A172 (cell line): Measurements from ENCODE around the gene OTOGL. TPM values are rescaled to one million over a fixed set of nuclear protein-coding genes. Genes with fewer than 3 reads are reported as not detected.
"Not testable (repeated sequence)": the region's sequence is repeated elsewhere in the genome, so short reads cannot be mapped to it uniquely, and the experiment has no call there.

Experiments
- DNase-seq: peaks from one replicate; pipeline ENCODE4 v3.0.0-alpha.2; 2015; ENCODE audit warnings: low spot score
- total RNA-seq: library from RNA; depleted of rRNA; stranded (reverse); fragments of >200 nt; shearing (Covaris generic); gene quantifications from 2 replicates; pipeline ENCODE4 v1.2.3, GENCODE V29; 2014; rRNA removed

OTOGL gene
- total RNA-seq: 0.22 and 0.67 TPM in 2 replicates

GRCh38 chr12:80099259-80099658, at the start of gene OTOGL:
TSS of gene OTOGL (plus strand) at chr12:80099537. CDS start at chr12:80209432, 109,895 bp downstream.
- DNase-seq: no peak

- DNase-seq: no peak
Observed at GRCh38 chr12:80050236-80050635, 49.1 kb upstream of the OTOGL start.

- peak; percentile 54 for DNase-seq
Observed at GRCh38 chr12:80053051-80053790, 46.1 kb upstream of the OTOGL start.

GRCh38 chr12:80056232-80056631, 43.1 kb upstream of the OTOGL start:
- DNase-seq: no peak

GRCh38 chr12:80056845-80057244, 42.5 kb upstream of the OTOGL start:
- DNase-seq: peak; percentile 5

GRCh38 chr12:80058586-80058985, 40.8 kb upstream of the OTOGL start:
- no peak for DNase-seq

GRCh38 chr12:80059102-80059501, 40.2 kb upstream of the OTOGL start:
- no peak for DNase-seq

GRCh38 chr12:80059875-80060274, 39.5 kb upstream of the OTOGL start:
- DNase-seq: no peak

- DNase-seq: no peak
Observed at GRCh38 chr12:80064269-80064668, 35.1 kb upstream of the OTOGL start.

GRCh38 chr12:80064951-80065350, 34.4 kb upstream of the OTOGL start:
- DNase-seq: no peak

GRCh38 chr12:80068173-80068572, 31.2 kb upstream of the OTOGL start:
- DNase-seq: no peak

- not testable (repeated sequence) for DNase-seq
Observed at GRCh38 chr12:80083892-80084614, 15.3 kb upstream of the OTOGL start.

GRCh38 chr12:80086025-80086424, 13.3 kb upstream of the OTOGL start:
- no peak for DNase-seq

GRCh38 chr12:80087486-80088213, 11.7 kb upstream of the OTOGL start:
- DNase-seq: no peak

GRCh38 chr12:80100591-80100990, 1.3 kb downstream of the OTOGL start:
- peak; percentile 11 for DNase-seq

GRCh38 chr12:80101126-80101525, 1.8 kb downstream of the OTOGL start:
- DNase-seq: no peak

- no peak for DNase-seq
Observed at GRCh38 chr12:80107221-80107620, 7.9 kb downstream of the OTOGL start.

- no peak for DNase-seq
Observed at GRCh38 chr12:80116735-80117134, 17.4 kb downstream of the OTOGL start.

- no peak for DNase-seq
Observed at GRCh38 chr12:80118565-80119324, 19.4 kb downstream of the OTOGL start.

- DNase-seq: no peak
Observed at GRCh38 chr12:80120994-80121393, 21.7 kb downstream of the OTOGL start.

GRCh38 chr12:80121661-80122060, 22.3 kb downstream of the OTOGL start:
- DNase-seq: no peak
